NT2/D1 (cell line): ENCODE results near the gene CTSA.

Source experiments
- DNase-seq: peaks from one replicate; pipeline ENCODE4 v3.0.0-alpha.2; 2011; ENCODE audit warnings: low read depth, low spot score
- H3K27me3 ChIP-seq: 2 replicates; pipeline ENCODE4 v1.6.0; 2011; ENCODE audit warnings: mild to moderate bottlenecking; ENCODE audit not compliant: insufficient read length, insufficient read depth
- H3K36me3 ChIP-seq: 2 replicates; pipeline ENCODE4 v1.6.1; 2011; ENCODE audit warnings: mild to moderate bottlenecking, low read length, mixed read lengths; ENCODE audit not compliant: insufficient read depth, insufficient read length
- H3K4me1 ChIP-seq: 2 replicates; pipeline ENCODE4 v1.5.1; 2011; ENCODE audit not compliant: insufficient read depth, insufficient read length
- H3K4me3 ChIP-seq: 2 replicates; pipeline ENCODE4 v1.5.1; 2011; ENCODE audit warnings: low read depth; ENCODE audit not compliant: insufficient read length
- H3K9ac ChIP-seq: 2 replicates; pipeline ENCODE4 v1.6.0; 2011; ENCODE audit warnings: low read depth; ENCODE audit not compliant: insufficient read length
- H3K9me3 ChIP-seq: 2 replicates; pipeline ENCODE4 v1.5.1; 2011; ENCODE audit warnings: mild to moderate bottlenecking, low read length; ENCODE audit not compliant: insufficient read depth
- SUZ12 ChIP-seq: IDR thresholded peaks from 2 replicates; pipeline ENCODE4 v1.6.1; 2011; ENCODE audit not compliant: insufficient read length, insufficient read depth; ENCODE audit errors: extremely low read depth
- YY1 ChIP-seq: IDR thresholded peaks from 2 replicates; pipeline ENCODE4 v1.6.1; 2011; ENCODE audit not compliant: insufficient read length, insufficient read depth
- ZNF274 ChIP-seq: IDR thresholded peaks from 2 replicates; pipeline ENCODE4 v1.6.1; 2011; ENCODE audit warnings: mild to moderate bottlenecking, low read depth, low read length

The CTSA gene

DNA sequence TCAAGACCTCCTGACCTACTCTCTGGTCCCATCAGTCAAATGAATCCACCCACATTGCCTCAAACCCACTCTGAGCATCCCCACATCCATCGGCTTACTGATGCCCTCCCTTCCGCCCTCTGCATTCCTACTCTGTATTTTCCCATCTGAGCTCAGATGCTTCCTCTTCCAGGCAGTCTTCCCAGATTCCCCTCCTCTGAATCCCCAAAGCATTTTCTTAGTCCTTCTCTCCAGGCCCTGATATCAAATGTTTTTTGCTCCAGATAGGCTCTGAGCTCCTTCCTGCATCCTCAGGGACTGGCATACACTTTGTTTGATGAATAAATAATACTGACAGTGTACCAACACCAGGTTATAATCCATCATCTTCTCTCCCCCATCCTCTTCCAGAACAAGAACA is 16.9 kb downstream of the CTSA start:
- no peak for DNase-seq
- Histone ChIP-seq H3K9me3 (no peaks in the 10 kb centered on the region), H3K9ac (no peak overlapping the region), H3K27me3 (no peaks in the 10 kb centered on the region), H3K36me3 (peaks cover 66% of the 10 kb centered on the region), H3K4me3 (no peak overlapping the region), H3K4me1 (peaks cover 17% of the 10 kb centered on the region)
- TF ChIP-seq YY1, result no peak
- no peak for TF ChIP-seq ZNF274
- TF ChIP-seq SUZ12, result no peak

GRCh38 chr20:45909336-45909808 is 18.2 kb downstream of the CTSA start:
- no peak for DNase-seq
- no peak overlapping the region for H3K9ac ChIP-seq
- no peaks in the 10 kb centered on the region for H3K27me3 ChIP-seq
- peaks cover 17% of the 10 kb centered on the region for H3K4me1 ChIP-seq
- TF ChIP-seq YY1 (no peak), SUZ12 (no peak), ZNF274 (no peak)
- H3K36me3 ChIP-seq, result peaks cover 53% of the 10 kb centered on the region
- H3K9me3 ChIP-seq, result no peaks in the 10 kb centered on the region
- no peak overlapping the region for H3K4me3 ChIP-seq

DNA sequence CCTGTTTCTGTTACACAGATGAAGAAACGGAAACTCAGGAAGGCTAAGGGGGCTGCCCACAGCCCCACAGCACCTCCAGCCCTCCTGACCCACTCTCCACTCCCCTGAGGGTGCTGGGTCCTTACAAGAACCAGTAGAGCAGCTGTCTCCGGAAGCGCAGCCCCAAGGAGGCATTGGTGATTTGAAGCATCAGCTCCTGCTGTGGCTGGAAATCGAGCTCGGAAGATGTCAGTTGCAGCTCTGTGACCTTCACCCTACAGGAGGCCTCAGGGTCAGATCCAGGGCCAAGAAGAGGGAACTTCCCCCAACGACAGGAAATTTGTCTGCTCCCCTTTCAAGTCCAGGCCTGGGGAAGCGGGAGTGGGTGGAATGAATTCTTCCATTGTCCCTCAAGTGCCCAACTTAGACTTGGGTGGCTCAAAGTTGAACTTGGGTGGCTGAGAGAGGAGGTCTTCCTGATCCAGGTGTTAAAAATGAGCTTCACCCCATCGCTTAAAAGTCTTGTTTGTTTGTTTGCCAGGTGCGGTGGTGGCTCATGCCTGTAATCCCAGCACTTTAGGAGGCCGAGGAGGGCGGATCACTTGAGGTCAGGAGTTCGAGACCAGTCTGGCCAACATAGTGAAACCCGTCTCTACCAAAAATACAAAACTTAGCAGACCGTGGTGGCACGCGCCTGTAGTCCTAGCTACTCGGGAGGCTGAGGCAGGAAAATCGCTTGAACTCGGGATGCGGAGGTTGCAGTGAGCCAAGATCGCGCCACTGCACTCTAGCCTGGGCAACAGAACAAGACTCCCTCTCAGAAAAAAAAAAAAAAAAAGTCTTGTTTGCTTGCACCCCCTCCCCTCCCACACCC is 18.9 kb downstream of the CTSA start:
- TF ChIP-seq YY1 (no peak), SUZ12 (no peak), ZNF274 (no peak)
- H3K4me1 ChIP-seq, result peaks cover 12% of the 10 kb centered on the region
- no peaks in the 10 kb centered on the region for H3K27me3 ChIP-seq
- no peak for DNase-seq
- peaks cover 47% of the 10 kb centered on the region for H3K36me3 ChIP-seq
- H3K4me3 ChIP-seq, result peak overlapping the region; percentile 5
- no peak overlapping the region for H3K9ac ChIP-seq
- H3K9me3 ChIP-seq, result no peaks in the 10 kb centered on the region

- H3K9ac ChIP-seq, result peak overlapping the region; percentile 92
- H3K27me3 ChIP-seq, result no peaks in the 10 kb centered on the region
- H3K4me1 ChIP-seq, result peaks cover 9% of the 10 kb centered on the region
- TF ChIP-seq ZNF274 (no peak), YY1 (no peak), SUZ12 (no peak)
- no peaks in the 10 kb centered on the region for H3K9me3 ChIP-seq
- H3K4me3 ChIP-seq, result peak overlapping the region; percentile 86
- H3K36me3 ChIP-seq, result peaks cover 39% of the 10 kb centered on the region
- DNase-seq, result peak; percentile 100
These were observed 19.7 kb downstream of the CTSA start for GRCh38 chr20:45910670-45911485.

- TF ChIP-seq SUZ12, result no peak
- no peak for TF ChIP-seq YY1
- no peak for TF ChIP-seq ZNF274
- no peaks in the 10 kb centered on the region for H3K27me3 ChIP-seq
- H3K9ac ChIP-seq, result peak within 1 kb of the TSS; percentile 92
- peaks cover 9% of the 10 kb centered on the region for H3K4me1 ChIP-seq
- peak within 1 kb of the TSS; percentile 86 for H3K4me3 ChIP-seq
- H3K9me3 ChIP-seq, result no peaks in the 10 kb centered on the region
- DNase-seq, result no peak
- peaks cover 31% of the 10 kb centered on the region for H3K36me3 ChIP-seq
These were observed 20.6 kb downstream of the CTSA start, which contains the start of gene PLTP for GRCh38 chr20:45911486-45912343. TSS of gene PLTP (minus strand) at chr20:45912155. CDS start at chr20:45911452, 703 bp downstream.

GRCh38 chr20:45912344-45912682 is 21.2 kb downstream of the CTSA start:
- DNase-seq, result no peak
- no peaks in the 10 kb centered on the region for H3K9me3 ChIP-seq
- H3K36me3 ChIP-seq, result peaks cover 28% of the 10 kb centered on the region
- peaks cover 9% of the 10 kb centered on the region for H3K4me1 ChIP-seq
- no peaks in the 10 kb centered on the region for H3K27me3 ChIP-seq
- peak overlapping the region; percentile 92 for H3K9ac ChIP-seq
- peak overlapping the region; percentile 86 for H3K4me3 ChIP-seq
- no peak for TF ChIP-seq SUZ12
- no peak for TF ChIP-seq YY1
- no peak for TF ChIP-seq ZNF274
